ENCODE measurements around the gene FAM107A. TPM values are rescaled to one million over a fixed set of nuclear protein-coding genes. Genes with fewer than 3 reads are reported as not detected.
A peak's percentile ranks its signal among the peaks of the same experiment; 100 is the strongest.

FAM107A gene
- total and polyA plus RNA-seq, 2 of the 13 experiments (the other 11 are each of a cell fraction or from before 2014, with no cell fraction given), result not detected

GRCh38 chr3:58526515-58526957, 50.7 kb downstream of the FAM107A start (continued):
- TF ChIP-seq, protein P1, sequence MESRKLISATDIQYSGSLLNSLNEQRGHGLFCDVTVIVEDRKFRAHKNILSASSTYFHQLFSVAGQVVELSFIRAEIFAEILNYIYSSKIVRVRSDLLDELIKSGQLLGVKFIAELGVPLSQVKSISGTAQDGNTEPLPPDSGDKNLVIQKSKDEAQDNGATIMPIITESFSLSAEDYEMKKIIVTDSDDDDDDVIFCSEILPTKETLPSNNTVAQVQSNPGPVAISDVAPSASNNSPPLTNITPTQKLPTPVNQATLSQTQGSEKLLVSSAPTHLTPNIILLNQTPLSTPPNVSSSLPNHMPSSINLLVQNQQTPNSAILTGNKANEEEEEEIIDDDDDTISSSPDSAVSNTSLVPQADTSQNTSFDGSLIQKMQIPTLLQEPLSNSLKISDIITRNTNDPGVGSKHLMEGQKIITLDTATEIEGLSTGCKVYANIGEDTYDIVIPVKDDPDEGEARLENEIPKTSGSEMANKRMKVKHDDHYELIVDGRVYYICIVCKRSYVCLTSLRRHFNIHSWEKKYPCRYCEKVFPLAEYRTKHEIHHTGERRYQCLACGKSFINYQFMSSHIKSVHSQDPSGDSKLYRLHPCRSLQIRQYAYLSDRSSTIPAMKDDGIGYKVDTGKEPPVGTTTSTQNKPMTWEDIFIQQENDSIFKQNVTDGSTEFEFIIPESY (CRISPR knock-in tag; IDR thresholded peaks at IDR 0.05), result peak; percentile 26; the same call in 1 of the 2 replicates
- TF ChIP-seq ZNF773 (CRISPR knock-in tag; IDR thresholded peaks at IDR 0.05; ENCODE audit: borderline replicate concordance) (no peak), PRMT3 (CRISPR knock-in tag; IDR thresholded peaks at IDR 0.05; ENCODE audit: borderline replicate concordance, low read depth) (no peak), HOXA9 (CRISPR knock-in tag; IDR thresholded peaks at IDR 0.05; ENCODE audit: borderline replicate concordance) (no peak), SAP130 (CRISPR knock-in tag; IDR thresholded peaks at IDR 0.05; ENCODE audit: low read depth) (peak; percentile 79), SPEN (CRISPR knock-in tag; IDR thresholded peaks at IDR 0.05; ENCODE audit: low read depth) (peak; percentile 44; the same call in 1 of the 2 replicates), FOSL2 (CRISPR knock-in tag; IDR thresholded peaks at IDR 0.05) (peak; percentile 99), ZNF782 (CRISPR knock-in tag; IDR thresholded peaks at IDR 0.05; ENCODE audit: borderline replicate concordance) (no peak), MTA1 (CRISPR knock-in tag; IDR thresholded peaks at IDR 0.05; ENCODE audit: borderline replicate concordance) (no peak), GATAD1 (CRISPR knock-in tag; IDR thresholded peaks at IDR 0.05) (peak; percentile 42; the same call in 1 of the 2 replicates)
- TF ChIP-seq, protein P2, sequence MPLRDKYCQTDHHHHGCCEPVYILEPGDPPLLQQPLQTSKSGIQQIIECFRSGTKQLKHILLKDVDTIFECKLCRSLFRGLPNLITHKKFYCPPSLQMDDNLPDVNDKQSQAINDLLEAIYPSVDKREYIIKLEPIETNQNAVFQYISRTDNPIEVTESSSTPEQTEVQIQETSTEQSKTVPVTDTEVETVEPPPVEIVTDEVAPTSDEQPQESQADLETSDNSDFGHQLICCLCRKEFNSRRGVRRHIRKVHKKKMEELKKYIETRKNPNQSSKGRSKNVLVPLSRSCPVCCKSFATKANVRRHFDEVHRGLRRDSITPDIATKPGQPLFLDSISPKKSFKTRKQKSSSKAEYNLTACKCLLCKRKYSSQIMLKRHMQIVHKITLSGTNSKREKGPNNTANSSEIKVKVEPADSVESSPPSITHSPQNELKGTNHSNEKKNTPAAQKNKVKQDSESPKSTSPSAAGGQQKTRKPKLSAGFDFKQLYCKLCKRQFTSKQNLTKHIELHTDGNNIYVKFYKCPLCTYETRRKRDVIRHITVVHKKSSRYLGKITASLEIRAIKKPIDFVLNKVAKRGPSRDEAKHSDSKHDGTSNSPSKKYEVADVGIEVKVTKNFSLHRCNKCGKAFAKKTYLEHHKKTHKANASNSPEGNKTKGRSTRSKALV (CRISPR knock-in tag; IDR thresholded peaks at IDR 0.05), result no peak
- TF ChIP-seq, protein P3, sequence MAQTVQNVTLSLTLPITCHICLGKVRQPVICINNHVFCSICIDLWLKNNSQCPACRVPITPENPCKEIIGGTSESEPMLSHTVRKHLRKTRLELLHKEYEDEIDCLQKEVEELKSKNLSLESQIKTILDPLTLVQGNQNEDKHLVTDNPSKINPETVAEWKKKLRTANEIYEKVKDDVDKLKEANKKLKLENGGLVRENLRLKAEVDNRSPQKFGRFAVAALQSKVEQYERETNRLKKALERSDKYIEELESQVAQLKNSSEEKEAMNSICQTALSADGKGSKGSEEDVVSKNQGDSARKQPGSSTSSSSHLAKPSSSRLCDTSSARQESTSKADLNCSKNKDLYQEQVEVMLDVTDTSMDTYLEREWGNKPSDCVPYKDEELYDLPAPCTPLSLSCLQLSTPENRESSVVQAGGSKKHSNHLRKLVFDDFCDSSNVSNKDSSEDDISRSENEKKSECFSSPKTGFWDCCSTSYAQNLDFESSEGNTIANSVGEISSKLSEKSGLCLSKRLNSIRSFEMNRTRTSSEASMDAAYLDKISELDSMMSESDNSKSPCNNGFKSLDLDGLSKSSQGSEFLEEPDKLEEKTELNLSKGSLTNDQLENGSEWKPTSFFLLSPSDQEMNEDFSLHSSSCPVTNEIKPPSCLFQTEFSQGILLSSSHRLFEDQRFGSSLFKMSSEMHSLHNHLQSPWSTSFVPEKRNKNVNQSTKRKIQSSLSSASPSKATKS (CRISPR knock-in tag; IDR thresholded peaks at IDR 0.05), result no peak
- TF ChIP-seq, protein P4, sequence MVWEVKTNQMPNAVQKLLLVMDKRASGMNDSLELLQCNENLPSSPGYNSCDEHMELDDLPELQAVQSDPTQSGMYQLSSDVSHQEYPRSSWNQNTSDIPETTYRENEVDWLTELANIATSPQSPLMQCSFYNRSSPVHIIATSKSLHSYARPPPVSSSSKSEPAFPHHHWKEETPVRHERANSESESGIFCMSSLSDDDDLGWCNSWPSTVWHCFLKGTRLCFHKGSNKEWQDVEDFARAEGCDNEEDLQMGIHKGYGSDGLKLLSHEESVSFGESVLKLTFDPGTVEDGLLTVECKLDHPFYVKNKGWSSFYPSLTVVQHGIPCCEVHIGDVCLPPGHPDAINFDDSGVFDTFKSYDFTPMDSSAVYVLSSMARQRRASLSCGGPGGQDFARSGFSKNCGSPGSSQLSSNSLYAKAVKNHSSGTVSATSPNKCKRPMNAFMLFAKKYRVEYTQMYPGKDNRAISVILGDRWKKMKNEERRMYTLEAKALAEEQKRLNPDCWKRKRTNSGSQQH (CRISPR knock-in tag; IDR thresholded peaks at IDR 0.05; ENCODE audit: low read depth), result no peak
- TF ChIP-seq, protein P5, sequence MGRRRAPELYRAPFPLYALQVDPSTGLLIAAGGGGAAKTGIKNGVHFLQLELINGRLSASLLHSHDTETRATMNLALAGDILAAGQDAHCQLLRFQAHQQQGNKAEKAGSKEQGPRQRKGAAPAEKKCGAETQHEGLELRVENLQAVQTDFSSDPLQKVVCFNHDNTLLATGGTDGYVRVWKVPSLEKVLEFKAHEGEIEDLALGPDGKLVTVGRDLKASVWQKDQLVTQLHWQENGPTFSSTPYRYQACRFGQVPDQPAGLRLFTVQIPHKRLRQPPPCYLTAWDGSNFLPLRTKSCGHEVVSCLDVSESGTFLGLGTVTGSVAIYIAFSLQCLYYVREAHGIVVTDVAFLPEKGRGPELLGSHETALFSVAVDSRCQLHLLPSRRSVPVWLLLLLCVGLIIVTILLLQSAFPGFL (CRISPR knock-in tag; IDR thresholded peaks at IDR 0.05), result no peak
- TF ChIP-seq, protein P6, sequence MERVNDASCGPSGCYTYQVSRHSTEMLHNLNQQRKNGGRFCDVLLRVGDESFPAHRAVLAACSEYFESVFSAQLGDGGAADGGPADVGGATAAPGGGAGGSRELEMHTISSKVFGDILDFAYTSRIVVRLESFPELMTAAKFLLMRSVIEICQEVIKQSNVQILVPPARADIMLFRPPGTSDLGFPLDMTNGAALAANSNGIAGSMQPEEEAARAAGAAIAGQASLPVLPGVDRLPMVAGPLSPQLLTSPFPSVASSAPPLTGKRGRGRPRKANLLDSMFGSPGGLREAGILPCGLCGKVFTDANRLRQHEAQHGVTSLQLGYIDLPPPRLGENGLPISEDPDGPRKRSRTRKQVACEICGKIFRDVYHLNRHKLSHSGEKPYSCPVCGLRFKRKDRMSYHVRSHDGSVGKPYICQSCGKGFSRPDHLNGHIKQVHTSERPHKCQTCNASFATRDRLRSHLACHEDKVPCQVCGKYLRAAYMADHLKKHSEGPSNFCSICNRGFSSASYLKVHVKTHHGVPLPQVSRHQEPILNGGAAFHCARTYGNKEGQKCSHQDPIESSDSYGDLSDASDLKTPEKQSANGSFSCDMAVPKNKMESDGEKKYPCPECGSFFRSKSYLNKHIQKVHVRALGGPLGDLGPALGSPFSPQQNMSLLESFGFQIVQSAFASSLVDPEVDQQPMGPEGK (CRISPR knock-in tag; IDR thresholded peaks at IDR 0.05), result peak; percentile 42; the same call in 1 of the 2 replicates

Data from HepG2 (cell line).